Muscle layer of duodenum (tissue), 2 donors: ENCODE measurements around the gene CAPN3.
"Not testable (repeated sequence)": the region's sequence is repeated elsewhere in the genome, so short reads cannot be mapped to it uniquely, and the experiment has no call there.

Source experiments
- H3K27ac ChIP-seq: one replicate; pipeline ENCODE4 v1.7.0; 2013; ENCODE audit warnings: mild to moderate bottlenecking, low read length
- H3K27me3 ChIP-seq: one replicate; pipeline ENCODE4 v1.7.0; 2013; ENCODE audit warnings: low read depth, mild to moderate bottlenecking, control low read depth, low read length
- H3K36me3 ChIP-seq, 2 donors: one replicate each; pipeline ENCODE4 v1.7.0; 2013; ENCODE audit warnings: low read length in 2 of 2, control low read depth in 1 of 2, mild to moderate bottlenecking in 1 of 2; ENCODE audit not compliant: insufficient read depth in 2 of 2, control insufficient read depth in 1 of 2
- H3K4me1 ChIP-seq, 2 donors: one replicate each; pipeline ENCODE4 v1.7.0; 2013; ENCODE audit warnings: low read length in 2 of 2, mild to moderate bottlenecking in 2 of 2, control low read depth in 1 of 2, moderate library complexity in 1 of 2; ENCODE audit not compliant: insufficient read depth in 2 of 2, control insufficient read depth in 1 of 2
- H3K4me3 ChIP-seq, 2 donors: one replicate each; pipeline ENCODE4 v1.7.0; 2013; ENCODE audit warnings: low read length in 2 of 2, low read depth in 1 of 2, mild to moderate bottlenecking in 1 of 2
- H3K9me3 ChIP-seq, 2 donors: one replicate each; pipeline ENCODE4 v1.7.0; 2013; ENCODE audit warnings: low read length in 2 of 2, control low read depth in 1 of 2, mild to moderate bottlenecking in 1 of 2; ENCODE audit not compliant: control insufficient read depth in 1 of 2
- donor health status: healthy.

CAPN3 gene

DNA sequence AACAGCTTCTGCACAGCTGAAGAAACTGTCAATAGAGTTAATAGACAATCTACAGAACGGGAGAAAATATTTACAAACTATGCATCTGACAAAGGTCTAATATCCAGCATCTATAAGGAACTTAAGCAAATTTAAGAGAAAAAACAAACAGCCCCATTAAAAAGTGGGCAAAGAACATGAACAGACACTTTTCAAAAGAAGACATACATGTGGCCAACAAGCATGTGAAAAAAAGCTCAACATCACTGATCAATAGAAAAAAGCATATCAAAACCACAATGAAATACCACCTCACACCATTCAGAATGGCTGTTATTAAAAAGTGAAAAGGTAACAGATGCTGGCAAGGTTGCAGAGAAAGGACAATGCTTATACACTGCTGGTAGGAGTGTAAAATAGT is 22.7 kb upstream of the CAPN3 start:
- H3K36me3 ChIP-seq = peaks cover 0 to 17% of the 10 kb centered on the region in 2 donors
- not testable (repeated sequence) for H3K27ac ChIP-seq, H3K27me3 ChIP-seq, H3K4me3 ChIP-seq, H3K4me1 ChIP-seq, H3K9me3 ChIP-seq

DNA sequence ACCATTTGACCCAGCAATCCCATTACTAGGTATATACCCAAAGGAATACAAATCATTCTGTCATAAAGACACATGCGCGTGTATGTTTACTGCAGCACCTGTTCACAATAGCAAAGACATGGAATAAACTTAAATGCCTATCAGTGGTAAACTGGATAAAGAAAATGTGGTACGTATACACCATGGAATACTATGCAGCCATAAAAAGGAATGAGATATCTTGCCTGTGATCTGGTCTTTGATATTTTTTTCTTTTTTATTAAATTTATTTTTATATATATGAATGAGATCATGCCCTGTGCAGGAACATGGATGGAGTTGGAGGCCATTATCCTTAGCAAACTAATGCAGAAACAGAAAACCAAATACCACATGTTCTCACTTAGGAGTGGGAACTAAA is 22.2 kb upstream of the CAPN3 start:
- H3K36me3 ChIP-seq = peaks cover 0 to 17% of the 10 kb centered on the region in 2 donors
- H3K27ac ChIP-seq, H3K4me3 ChIP-seq, H3K27me3 ChIP-seq, H3K9me3 ChIP-seq, H3K4me1 ChIP-seq: not testable (repeated sequence)

DNA sequence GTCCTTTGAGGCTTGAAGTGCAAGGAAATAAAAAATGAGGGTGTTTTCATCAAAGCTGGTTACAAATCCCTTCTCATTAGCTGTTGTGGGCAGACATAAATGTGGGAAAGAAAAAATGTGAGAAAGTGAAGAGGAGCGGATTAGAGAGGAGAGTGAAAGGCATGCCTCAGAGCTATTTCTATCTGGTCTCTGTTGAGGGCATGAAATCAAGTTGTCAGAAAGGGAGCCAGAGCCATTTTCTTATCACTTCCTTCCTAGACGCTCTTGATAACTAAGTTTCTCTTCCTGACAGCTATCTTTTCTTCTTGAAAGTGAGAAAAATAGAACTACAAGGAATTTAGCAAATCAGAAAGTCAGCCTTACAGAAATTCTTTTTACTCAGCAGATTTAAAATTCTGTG is 20.8 kb upstream of the CAPN3 start:
- Histone ChIP-seq H3K36me3 (peaks cover 0 to 29% of the 10 kb centered on the region in 2 donors), H3K9me3 (peaks cover 0 to 7% of the 10 kb centered on the region in 2 donors), H3K4me1 (no peaks in the 10 kb centered on the region), H3K4me3 (no peak overlapping the region), H3K27me3 (no peaks in the 10 kb centered on the region), H3K27ac (no peak overlapping the region)

DNA sequence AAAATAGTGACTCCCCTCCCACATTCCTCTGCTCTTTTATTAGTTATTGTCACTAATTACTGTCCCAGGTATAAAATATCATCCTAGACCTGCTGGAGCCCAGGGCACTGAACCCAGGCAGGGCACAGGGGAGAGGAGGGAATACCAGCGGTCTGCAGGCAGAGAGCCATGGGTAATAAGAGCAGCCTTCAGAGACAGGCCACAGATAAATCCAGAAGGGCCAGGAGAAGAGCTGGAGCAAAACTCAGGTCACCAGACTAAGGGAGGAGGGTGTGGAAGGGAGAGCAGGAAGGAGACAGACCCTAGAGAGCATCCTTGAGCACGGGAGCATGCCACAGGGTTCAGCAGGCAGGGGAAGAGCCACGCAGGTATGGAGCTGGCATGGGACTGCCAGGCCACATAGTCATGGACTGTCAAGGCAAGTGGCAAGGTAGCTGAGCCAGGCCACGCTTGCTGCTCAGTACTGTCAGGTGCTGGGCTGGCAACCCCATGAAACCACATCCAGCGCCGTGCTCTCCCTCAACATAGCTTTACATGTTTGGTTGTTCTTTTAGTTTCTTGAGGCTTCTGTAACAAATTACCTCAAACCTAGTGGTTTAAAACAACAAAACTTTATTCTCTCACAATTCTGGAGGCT is 15.6 kb upstream of the CAPN3 start:
- H3K27me3 ChIP-seq = no peaks in the 10 kb centered on the region
- no peak overlapping the region for H3K27ac ChIP-seq
- H3K4me1 ChIP-seq = no peaks in the 10 kb centered on the region
- peaks cover 10 to 52% of the 10 kb centered on the region in 2 donors for H3K36me3 ChIP-seq
- no peak overlapping the region for H3K4me3 ChIP-seq
- H3K9me3 ChIP-seq = no peaks in the 10 kb centered on the region

DNA sequence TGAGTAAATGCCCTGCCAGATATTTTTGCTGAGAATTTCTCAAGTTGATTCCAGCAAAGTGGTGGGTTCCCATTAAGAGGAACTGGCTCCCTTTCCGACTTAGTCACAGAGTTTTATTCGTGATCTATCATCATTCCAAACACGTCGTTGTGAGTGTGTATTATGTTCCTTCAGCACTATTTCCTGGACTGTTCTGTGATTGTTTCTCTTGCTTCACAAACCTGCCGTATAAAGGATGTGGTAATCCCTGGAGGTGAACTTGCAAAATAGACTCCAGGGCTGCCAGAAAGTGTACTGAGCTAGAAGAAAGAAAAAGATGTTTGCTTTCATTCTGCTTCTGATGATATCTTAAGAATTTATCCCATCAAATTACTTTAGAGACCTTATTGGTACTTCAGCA is 14.5 kb upstream of the CAPN3 start:
- Histone ChIP-seq H3K9me3 (no peaks in the 10 kb centered on the region), H3K4me3 (no peak overlapping the region), H3K36me3 (peaks cover 10 to 54% of the 10 kb centered on the region in 2 donors), H3K27ac (no peak overlapping the region), H3K27me3 (no peaks in the 10 kb centered on the region), H3K4me1 (no peaks in the 10 kb centered on the region)

DNA sequence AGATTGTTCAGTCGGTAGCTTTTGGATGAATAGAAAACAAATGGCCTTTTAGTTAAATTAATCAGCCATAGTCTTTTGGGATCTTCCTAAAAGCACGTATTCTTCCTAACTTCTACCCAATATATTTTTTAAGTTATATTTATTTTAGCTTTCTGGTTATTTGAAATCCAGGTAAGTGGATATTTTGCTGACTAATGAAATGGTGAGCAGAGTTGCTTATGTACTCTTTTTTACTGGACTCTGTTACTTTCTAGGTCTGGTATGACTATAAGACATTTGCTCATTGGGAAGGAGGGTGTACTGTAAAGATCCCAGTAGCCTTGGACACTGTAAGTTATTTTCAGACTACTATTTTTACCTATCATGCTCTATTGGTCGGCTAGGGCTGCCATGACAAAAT is 13.8 kb upstream of the CAPN3 start:
- H3K27ac ChIP-seq = no peak overlapping the region
- no peak overlapping the region for H3K4me3 ChIP-seq
- H3K36me3 ChIP-seq = peaks cover 10 to 54% of the 10 kb centered on the region in 2 donors
- no peaks in the 10 kb centered on the region for H3K4me1 ChIP-seq
- no peaks in the 10 kb centered on the region for H3K9me3 ChIP-seq
- H3K27me3 ChIP-seq = no peaks in the 10 kb centered on the region

DNA sequence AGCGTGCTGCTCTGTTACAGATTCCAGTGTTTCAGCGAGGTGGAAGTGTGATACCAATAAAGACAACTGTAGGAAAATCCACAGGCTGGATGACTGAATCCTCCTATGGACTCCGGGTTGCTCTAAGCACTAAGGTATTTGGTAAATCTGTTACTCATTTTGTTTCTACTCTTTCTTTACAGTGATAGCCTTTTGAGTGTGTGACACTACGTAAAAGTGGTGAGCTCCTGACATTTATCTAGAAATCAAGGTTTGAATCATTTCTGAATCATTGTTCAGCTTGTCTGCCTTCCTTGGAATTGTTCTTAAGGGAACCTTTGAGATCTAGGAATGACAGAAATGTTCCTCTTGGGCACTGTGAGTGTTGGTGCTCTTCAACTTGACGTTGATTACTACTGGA is 11.2 kb upstream of the CAPN3 start:
- no peak overlapping the region for H3K27ac ChIP-seq
- no peaks in the 10 kb centered on the region for H3K9me3 ChIP-seq
- no peaks in the 10 kb centered on the region for H3K4me1 ChIP-seq
- no peak overlapping the region for H3K4me3 ChIP-seq
- H3K36me3 ChIP-seq = peaks cover 21 to 69% of the 10 kb centered on the region in 2 donors
- no peaks in the 10 kb centered on the region for H3K27me3 ChIP-seq

DNA sequence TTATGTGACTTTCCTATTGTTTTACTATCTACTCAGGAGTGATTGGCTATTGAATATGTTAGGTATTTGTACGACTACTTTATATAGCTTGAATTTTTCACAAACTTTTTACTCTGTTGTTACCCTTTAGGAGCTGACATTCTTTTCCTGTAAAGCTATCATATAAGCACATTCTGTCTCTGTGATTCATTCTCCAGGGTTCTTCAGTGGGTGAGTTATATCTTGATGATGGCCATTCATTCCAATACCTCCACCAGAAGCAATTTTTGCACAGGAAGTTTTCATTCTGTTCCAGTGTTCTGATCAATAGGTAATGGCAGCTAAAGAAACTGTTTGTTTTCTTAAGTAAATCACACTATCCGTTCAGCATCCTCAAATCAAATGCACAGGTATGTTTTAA is 10.1 kb upstream of the CAPN3 start:
- Histone ChIP-seq H3K36me3 (peaks cover 21 to 64% of the 10 kb centered on the region in 2 donors), H3K27ac (no peak overlapping the region), H3K9me3 (no peaks in the 10 kb centered on the region), H3K4me3 (no peak overlapping the region), H3K4me1 (no peaks in the 10 kb centered on the region), H3K27me3 (no peaks in the 10 kb centered on the region)

DNA sequence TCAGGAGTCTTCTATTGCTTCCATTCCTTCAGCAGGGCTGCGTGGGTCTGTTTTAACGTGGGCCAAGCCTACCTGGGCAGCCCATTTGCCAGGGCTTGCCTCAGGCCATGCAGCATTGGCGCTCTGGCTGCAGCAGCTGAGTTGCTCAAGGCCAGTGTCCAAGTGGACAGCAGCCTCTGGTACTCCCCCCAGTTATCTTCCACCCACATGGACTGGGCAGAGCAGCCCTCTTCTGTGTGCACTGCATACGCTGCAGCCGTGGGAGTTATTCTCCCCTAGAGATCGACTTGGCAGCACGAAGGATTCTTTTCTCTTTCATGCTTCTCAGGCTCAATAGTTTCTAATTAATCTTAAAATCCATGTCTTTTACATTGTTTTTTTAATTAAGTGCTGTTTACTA is 6.9 kb upstream of the CAPN3 start:
- Histone ChIP-seq H3K36me3 (peaks cover 24 to 44% of the 10 kb centered on the region in 2 donors), H3K27me3 (no peaks in the 10 kb centered on the region), H3K27ac (no peak overlapping the region), H3K4me1 (no peaks in the 10 kb centered on the region), H3K4me3 (no peak overlapping the region), H3K9me3 (no peaks in the 10 kb centered on the region)

DNA sequence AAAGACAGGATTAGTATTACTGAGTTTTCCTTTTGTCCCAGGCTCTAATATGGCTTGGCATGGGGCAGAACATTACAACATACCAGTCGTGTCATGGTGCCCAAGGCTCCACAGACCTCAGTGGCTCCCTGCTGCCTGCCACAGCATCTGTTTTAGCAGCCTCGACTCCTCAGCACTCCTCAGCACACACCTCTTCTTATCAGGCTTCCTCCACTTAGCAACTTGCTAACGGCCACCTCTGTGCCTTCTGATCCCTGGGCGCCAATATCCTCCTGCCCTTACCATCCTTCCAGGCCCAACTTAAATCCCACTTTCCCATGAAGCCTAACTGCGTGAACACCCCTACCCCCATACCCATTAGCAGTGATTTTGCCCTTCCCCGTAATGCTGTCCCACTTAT is 6.2 kb upstream of the CAPN3 start:
- no peaks in the 10 kb centered on the region for H3K9me3 ChIP-seq
- peaks cover 22 to 39% of the 10 kb centered on the region in 2 donors for H3K36me3 ChIP-seq
- H3K27ac ChIP-seq = no peak overlapping the region
- H3K4me3 ChIP-seq = no peak overlapping the region
- H3K4me1 ChIP-seq = no peaks in the 10 kb centered on the region
- no peaks in the 10 kb centered on the region for H3K27me3 ChIP-seq

DNA sequence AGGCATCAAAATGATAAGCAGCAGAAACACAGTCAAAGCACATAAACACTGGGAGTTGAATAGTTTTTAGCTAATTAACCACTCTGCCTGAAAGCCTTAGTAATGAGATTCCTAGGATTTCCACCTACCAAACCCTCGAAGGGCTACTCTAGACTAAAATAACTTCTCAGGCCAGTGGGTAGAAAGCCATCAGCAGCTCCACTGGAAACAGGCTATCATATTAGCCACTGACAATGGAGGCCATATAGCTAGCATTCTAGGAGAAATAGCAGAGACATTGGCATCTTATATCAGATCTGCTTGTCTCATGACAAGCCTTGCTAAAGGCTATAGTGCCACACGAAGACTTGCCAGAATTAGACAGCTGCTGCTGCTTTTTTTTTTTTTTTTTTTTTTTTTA is 4.5 kb upstream of the CAPN3 start:
- H3K4me3 ChIP-seq = no peak overlapping the region
- H3K9me3 ChIP-seq = no peaks in the 10 kb centered on the region
- no peaks in the 10 kb centered on the region for H3K27me3 ChIP-seq
- peaks cover 22 to 32% of the 10 kb centered on the region in 2 donors for H3K36me3 ChIP-seq
- no peaks in the 10 kb centered on the region for H3K4me1 ChIP-seq
- no peak overlapping the region for H3K27ac ChIP-seq

DNA sequence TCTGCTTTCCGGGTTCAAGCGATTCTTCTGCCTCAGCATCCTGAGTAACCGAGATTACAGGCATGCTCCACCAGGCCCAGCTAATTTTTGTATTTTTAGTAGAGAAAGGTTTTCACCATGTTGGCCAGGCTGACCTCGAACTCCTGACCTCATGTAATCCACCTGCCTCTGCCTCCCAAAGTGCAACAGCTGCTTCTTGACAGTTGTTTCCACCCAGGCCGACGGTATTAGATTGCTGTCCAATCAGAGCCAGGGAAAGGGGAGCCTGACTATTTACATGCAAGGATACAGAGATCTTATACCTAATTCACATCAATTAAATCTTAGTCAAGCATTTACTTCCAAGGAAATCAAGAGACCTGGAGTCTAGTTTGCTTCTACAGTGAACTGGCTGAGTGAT is 4.0 kb upstream of the CAPN3 start:
- Histone ChIP-seq H3K27ac (no peak overlapping the region), H3K9me3 (no peaks in the 10 kb centered on the region), H3K4me3 (no peak overlapping the region), H3K36me3 (peaks cover 22 to 34% of the 10 kb centered on the region in 2 donors), H3K27me3 (no peaks in the 10 kb centered on the region), H3K4me1 (no peaks in the 10 kb centered on the region)
